Lower lobe of right lung (tissue), 2 donors: ENCODE results near the gene MTM1. TPM values are rescaled to one million over a fixed set of nuclear protein-coding genes. Genes with fewer than 3 reads are reported as not detected.

ENCODE experiments used
- ATAC-seq, 2 donors: fragments of 200-7000 bp; cut with Tn5 transposase; one replicate each; pipeline ENCODE4 v1.9.1; 2020 to 2022; ENCODE audit warnings: mild to moderate bottlenecking in 2 of 2, moderate library complexity in 2 of 2
- DNase-seq: peaks from one replicate; pipeline ENCODE4 v3.0.0-alpha.2; 2020
- H3K27ac ChIP-seq: fragments of 200-600 bp; one replicate; pipeline ENCODE4 v1.8.0; 2022
- H3K27me3 ChIP-seq: fragments of 200-600 bp; one replicate; pipeline ENCODE4 v1.8.0; 2022; ENCODE audit warnings: low read depth
- H3K36me3 ChIP-seq: fragments of 200-600 bp; one replicate; pipeline ENCODE4 v1.8.0; 2022; ENCODE audit warnings: mild to moderate bottlenecking
- H3K4me1 ChIP-seq: fragments of 200-600 bp; one replicate; pipeline ENCODE4 v1.8.0; 2022
- H3K4me3 ChIP-seq: fragments of 200-600 bp; one replicate; pipeline ENCODE4 v1.8.0; 2022; ENCODE audit warnings: mild to moderate bottlenecking
- H3K9me3 ChIP-seq: fragments of 200-600 bp; one replicate; pipeline ENCODE4 v1.8.0; 2022
- intact Hi-C: fragments of 100-400 bp; cut with DNase I; formaldehyde crosslinking; loops from one replicate; pipeline ENCODE4 v1.11.0; 2022
- total RNA-seq: library from RNA; stranded (reverse); fragmentation: NEBNext Ultra II Directional; extraction: Animal tissue kit (Norgen Biotek cat#: 25700); gene quantifications from one replicate; pipeline ENCODE4 v1.2.1, GENCODE V29; 2021
- TF ChIP-seq, protein P1 (sequence below): fragments of 200-600 bp; IDR thresholded peaks from one replicate; pipeline ENCODE4 v1.8.0; 2022; ENCODE audit warnings: antibody characterized with exemption, mild to moderate bottlenecking
- donor health status: DM: no; HTN: yes; CAD: no; lungs with severe emphysema.

Gene MTM1
- total RNA-seq, 1 donor from 2014 or later, result 29.7 TPM

DNA sequence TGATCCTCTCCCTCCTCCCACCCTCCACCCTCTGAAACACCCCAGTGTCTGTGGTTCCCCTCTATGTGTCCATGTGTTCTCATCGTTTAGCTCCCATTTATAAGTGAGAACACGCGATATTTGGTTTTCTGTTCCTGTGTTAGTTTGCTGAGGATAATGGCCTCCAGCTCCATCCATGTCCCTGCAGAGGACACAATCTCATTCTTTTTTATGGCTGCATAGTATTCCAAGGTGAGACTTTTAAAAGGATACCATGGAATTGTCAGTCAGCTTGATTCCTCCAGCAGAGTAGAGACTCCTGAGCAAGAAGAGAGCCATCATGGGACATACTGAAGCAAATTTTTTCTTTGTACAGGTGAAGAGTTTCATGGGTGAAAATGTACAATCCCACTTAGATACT is 38.8 kb upstream of the MTM1 start:
- Histone ChIP-seq H3K4me1 (no peaks in the 10 kb centered on the region), H3K27ac (no peak overlapping the region), H3K9me3 (no peaks in the 10 kb centered on the region), H3K27me3 (no peaks in the 10 kb centered on the region), H3K36me3 (no peaks in the 10 kb centered on the region), H3K4me3 (no peak overlapping the region)
- TF ChIP-seq, protein P1, sequence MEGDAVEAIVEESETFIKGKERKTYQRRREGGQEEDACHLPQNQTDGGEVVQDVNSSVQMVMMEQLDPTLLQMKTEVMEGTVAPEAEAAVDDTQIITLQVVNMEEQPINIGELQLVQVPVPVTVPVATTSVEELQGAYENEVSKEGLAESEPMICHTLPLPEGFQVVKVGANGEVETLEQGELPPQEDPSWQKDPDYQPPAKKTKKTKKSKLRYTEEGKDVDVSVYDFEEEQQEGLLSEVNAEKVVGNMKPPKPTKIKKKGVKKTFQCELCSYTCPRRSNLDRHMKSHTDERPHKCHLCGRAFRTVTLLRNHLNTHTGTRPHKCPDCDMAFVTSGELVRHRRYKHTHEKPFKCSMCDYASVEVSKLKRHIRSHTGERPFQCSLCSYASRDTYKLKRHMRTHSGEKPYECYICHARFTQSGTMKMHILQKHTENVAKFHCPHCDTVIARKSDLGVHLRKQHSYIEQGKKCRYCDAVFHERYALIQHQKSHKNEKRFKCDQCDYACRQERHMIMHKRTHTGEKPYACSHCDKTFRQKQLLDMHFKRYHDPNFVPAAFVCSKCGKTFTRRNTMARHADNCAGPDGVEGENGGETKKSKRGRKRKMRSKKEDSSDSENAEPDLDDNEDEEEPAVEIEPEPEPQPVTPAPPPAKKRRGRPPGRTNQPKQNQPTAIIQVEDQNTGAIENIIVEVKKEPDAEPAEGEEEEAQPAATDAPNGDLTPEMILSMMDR, result no peak
- DNase-seq (no peak), ATAC-seq (no peak)
- intact Hi-C loops, result no loop called here

DNA sequence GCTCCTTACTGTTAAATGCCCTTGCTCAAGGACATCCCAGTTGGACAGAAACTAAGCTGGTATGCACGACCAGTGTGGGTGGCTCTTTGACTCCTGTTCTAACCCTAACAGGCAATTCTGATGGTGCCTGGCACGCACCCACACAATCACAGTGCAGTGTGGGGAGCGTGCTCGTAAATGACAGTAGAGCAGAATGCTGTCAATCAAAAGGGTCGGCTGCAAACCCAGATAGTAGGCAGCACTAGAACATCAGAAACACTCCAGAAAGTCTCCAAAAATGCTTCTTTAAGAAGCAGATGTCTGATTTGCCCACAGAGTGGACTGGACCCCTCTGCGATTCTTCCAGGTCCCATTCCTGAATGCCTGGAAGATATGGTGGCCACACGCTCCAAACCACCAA is 37.6 kb upstream of the MTM1 start:
- H3K27me3 ChIP-seq, result no peaks in the 10 kb centered on the region
- H3K36me3 ChIP-seq, result no peaks in the 10 kb centered on the region
- H3K4me1 ChIP-seq, result no peaks in the 10 kb centered on the region
- no peaks in the 10 kb centered on the region for H3K9me3 ChIP-seq
- DNase-seq, result no peak
- intact Hi-C loops, result no loop called here
- H3K27ac ChIP-seq, result no peak overlapping the region
- ATAC-seq, result no peak
- no peak overlapping the region for H3K4me3 ChIP-seq
- TF ChIP-seq, protein P1, result no peak

DNA sequence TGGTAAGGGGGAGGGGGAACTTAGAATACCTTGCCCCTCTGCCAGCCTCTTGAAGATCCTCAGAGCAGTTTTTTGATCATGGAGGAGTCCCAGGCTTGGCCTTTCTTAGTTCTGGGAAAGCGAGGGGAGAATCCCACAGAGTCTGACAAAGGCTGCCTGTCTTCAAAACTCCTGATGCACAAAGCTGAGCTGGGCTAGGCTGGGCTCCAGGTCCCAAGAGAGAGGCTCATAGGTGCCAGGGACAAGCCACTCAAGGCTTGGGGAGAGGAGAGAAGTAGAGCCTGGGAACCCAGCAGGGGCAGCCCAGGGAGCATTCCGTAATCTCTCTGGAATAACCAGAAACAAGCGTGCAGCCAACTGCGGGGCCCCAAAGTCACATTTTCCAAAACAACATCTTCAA is 37.0 kb upstream of the MTM1 start:
- ATAC-seq, result no peak
- H3K27me3 ChIP-seq, result no peaks in the 10 kb centered on the region
- intact Hi-C loops, result no loop called here
- no peaks in the 10 kb centered on the region for H3K9me3 ChIP-seq
- TF ChIP-seq, protein P1, result no peak
- H3K4me3 ChIP-seq, result no peak overlapping the region
- no peak overlapping the region for H3K27ac ChIP-seq
- no peaks in the 10 kb centered on the region for H3K36me3 ChIP-seq
- no peak for DNase-seq
- no peaks in the 10 kb centered on the region for H3K4me1 ChIP-seq

DNA sequence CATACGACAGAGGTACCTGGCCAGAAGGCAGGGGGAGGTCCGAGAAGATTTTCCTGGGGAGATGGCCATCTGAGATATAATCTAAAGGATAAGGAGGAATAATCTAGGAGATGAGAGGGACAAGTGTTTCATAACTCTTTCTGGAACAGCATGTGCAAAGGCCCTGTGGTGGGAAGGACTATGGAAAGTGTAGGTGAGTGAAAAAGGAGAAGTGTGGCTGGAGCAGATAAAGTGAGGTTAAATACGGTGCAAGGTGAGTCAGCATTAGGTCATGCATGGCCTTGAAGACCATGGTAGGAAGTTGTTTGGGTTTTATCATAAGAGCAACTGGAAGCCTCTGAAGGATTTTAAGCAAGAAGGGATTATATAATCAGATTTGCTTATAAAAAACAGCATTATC is 34.6 kb upstream of the MTM1 start:
- Histone ChIP-seq H3K27ac (no peak overlapping the region), H3K27me3 (no peaks in the 10 kb centered on the region), H3K36me3 (no peaks in the 10 kb centered on the region), H3K9me3 (no peaks in the 10 kb centered on the region), H3K4me1 (no peaks in the 10 kb centered on the region), H3K4me3 (no peak overlapping the region)
- DNase-seq (no peak), ATAC-seq (no peak)
- intact Hi-C loops, result no loop called here
- TF ChIP-seq, protein P1, result no peak

DNA sequence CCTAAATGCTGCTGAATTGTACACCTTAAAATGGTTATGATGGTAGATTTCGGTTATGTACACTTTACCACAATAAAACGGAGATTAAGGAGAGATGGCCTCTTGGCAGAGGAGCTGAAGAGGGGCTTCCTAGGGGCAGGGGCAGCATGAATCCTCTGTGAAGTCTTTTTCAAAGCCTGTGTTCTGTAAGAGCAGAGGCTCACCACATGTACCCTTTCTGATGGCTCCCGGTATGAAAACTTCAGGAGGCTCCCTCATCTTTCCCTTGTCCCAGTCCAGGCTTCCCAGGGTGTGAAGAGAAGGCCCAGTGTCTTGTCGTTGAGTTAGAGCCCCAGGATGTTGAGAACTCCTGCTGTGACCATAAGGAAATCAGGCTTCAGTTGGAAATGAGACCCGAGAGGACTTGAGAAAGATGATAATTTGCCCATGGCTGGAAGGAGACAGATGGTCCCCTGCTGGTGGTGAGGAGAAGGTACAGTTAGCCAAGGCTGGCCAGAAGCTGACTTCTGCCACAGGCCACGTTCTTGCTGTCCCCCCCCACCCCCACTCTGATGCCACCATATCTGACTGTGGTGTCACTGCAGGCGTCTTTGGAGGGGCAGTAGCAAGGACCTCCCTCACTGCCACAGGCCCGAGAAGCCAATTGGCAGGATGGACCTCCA is 31.8 kb upstream of the MTM1 start:
- Histone ChIP-seq H3K9me3 (no peaks in the 10 kb centered on the region), H3K27me3 (no peaks in the 10 kb centered on the region), H3K4me1 (no peaks in the 10 kb centered on the region), H3K36me3 (no peaks in the 10 kb centered on the region), H3K4me3 (no peak overlapping the region), H3K27ac (no peak overlapping the region)
- intact Hi-C loops, result no loop called here
- TF ChIP-seq, protein P1, result peak; percentile 17
- ATAC-seq (no peak), DNase-seq (no peak)
